Measurements from ENCODE around the gene PHLDB2.

The PHLDB2 gene

GRCh38 chr3:111968319-111969054 is 109.4 kb downstream of the PHLDB2 start:
- no peak for DNase-seq

DNA sequence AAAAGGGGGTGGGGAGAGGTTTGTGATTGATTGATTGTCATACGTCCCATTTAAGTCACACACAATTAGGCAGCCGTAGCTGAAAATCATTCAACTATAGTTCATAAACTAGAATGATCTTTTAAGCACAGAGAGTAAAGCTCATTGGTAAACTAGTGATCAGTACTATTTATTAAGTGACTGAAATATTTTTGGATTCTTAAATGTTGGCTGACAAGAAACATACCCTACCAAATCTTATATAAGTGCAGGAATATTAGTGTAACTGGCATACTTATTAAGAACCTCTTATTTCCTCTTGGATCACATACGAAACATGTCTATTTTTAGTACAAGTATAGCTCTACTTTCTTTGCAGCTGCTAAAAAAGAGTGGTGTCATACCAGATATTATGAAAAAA is 111.3 kb downstream of the PHLDB2 start:
- no peak for DNase-seq

GRCh38 chr3:111971533-111972130 is 112.6 kb downstream of the PHLDB2 start:
- no peak for DNase-seq

GRCh38 chr3:111972891-111973290 is 113.8 kb downstream of the PHLDB2 start:
- no peak for DNase-seq

GRCh38 chr3:111975131-111975530 is 116.1 kb downstream of the PHLDB2 start:
- DNase-seq, result no peak

- no peak for DNase-seq
These were observed 117.2 kb downstream of the PHLDB2 start for GRCh38 chr3:111976254-111976653.

DNA sequence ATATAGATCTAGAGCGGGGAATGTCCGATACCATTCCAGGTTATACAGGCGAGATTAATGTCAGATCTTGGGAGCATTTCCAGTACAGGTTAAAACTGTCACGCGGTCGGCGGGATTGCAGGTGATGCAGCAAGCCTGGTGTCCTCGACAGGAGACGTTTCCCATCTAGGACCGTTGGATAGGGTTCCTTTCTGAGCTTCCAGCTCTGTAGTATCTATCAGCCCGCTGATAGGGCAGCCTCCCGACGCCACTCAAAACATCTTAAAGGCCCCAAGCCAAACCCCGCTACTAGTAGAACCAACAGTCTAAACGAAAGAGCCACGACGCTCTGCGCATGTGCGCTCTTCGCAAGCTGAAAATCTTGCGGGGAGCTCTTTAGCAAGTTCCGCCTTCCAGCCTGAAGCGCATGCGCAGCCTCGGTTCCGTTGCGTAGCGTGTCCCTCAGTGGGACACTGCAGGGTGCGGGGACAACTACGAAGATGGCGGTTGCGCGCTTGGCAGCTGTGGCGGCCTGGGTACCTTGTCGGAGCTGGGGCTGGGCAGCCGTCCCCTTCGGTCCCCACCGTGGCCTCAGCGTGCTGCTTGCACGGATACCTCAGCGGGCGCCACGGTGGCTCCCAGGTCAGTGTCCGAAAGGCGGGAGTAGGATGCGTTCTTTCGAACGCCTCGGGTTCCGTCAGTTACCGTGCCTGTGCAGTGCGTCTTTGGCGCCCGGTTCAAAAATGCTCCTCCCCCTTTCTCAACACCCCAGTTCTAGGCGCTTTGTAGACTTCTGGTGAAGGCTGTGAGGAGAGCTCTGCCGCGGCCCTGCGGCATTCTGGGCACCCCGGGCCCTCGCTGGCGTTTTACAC is 119.7 kb downstream of the PHLDB2 start, which contains the start of gene ABHD10:
Gene ABHD10, plus strand, starts transcription at position 444 of the 851 bp plus-strand sequence. Its CDS starts 36 bp downstream, at position 480.
- peak; percentile 97 to 98 for DNase-seq

GRCh38 chr3:111979434-111980038 is 120.5 kb downstream of the PHLDB2 start:
- no peak for DNase-seq

DNA sequence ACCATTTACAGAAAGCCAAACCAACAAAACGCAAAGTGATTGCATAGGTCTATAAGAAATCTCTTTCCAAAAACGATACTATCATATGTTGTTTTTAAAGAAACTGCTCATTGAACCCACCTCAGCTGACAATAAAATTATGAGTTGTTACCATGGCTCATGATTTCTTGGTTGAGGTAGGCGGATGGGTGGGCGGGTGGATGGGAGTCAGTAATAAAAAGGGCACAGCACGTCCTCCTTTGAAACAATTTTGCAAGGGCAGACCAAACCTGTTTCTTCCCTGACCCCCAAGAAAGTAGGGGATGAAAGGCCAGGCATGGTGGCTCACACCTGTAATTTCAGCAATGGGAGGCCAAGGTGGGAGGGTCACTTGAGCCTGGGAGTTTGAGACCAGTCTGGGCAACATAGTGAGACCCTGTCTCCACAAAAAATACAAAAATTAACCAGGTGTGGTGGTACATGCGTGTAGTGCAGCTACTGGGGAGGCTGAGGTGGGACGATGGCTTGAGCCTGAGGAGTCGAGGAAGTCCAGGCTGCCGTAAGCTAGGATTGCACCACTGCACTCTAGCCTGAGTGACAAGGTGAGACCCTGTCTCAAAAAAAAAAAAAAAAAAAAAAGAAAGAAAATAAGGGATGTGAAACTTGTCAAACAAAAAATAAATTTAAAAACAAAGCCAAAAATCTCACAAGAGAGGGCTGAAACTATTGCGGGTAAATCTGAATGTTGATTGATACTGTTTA is 121.8 kb downstream of the PHLDB2 start:
- DNase-seq, result peak; percentile 52 to 62

- DNase-seq, result no peak
These were observed 122.3 kb downstream of the PHLDB2 start for GRCh38 chr3:111981457-111981763.

DNA sequence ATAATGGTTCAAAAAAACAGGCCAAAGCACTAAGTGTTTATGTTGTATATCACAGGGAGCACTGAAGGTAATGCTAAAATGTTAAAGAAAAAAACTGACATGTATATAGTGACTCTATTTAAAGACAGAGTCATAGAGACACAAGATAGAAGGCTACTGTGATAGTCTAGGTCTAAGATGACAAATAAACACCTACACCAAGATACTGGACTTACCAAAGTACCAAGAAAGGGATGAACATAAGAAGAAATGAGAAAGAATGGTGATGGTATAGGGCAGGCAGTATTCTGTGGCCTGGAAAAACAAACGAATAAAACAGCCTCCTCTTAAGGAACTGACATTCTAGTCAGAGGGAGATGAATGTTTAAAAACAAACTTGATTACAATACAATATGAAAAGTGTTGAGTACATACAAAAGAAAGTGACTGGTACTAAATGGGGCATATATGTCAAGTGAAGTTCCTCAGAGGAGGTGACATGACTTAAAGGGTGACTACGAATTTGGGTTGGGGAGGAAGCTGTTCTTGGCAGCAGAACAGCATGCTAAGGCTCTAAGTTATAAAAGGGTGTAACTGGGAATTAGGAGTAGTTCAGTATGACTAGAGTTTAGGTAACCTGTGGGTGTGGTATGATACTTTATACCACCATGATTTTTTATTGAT is 125.7 kb downstream of the PHLDB2 start:
- no peak for DNase-seq

GRCh38 chr3:111986800-111987199 is 127.7 kb downstream of the PHLDB2 start:
- no peak for DNase-seq

DNA sequence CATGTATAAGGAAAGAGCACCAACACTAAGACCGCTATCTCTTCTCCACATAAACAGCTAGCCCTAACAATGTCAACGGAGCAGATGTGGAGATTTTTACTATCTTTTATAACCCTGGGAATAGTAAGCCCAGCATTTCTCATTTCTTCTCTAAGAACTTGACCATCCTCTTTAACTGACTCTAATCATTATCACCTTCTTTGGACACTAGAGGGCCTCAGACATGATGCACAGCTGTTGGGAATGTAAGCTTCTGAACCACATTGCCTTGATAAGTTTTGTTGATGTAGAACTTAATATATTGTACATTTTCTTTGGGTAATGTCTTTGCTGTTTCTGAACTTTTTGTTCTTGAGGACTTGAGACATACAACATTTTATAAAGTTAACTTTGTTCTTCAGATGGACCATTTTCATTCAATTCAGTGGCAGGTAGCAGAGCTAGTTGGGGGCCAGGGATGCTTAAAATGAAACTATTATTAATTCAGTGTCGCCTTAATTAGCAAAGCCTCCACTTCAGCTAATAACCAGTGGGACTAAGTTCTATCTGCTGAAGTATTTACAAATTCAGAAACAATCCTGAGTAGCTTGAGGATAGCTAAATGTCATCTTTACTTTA is 130.1 kb downstream of the PHLDB2 start:
- DNase-seq, result no peak

- no peak for DNase-seq
These were observed 134.0 kb downstream of the PHLDB2 start for GRCh38 chr3:111993038-111993437.

DNA sequence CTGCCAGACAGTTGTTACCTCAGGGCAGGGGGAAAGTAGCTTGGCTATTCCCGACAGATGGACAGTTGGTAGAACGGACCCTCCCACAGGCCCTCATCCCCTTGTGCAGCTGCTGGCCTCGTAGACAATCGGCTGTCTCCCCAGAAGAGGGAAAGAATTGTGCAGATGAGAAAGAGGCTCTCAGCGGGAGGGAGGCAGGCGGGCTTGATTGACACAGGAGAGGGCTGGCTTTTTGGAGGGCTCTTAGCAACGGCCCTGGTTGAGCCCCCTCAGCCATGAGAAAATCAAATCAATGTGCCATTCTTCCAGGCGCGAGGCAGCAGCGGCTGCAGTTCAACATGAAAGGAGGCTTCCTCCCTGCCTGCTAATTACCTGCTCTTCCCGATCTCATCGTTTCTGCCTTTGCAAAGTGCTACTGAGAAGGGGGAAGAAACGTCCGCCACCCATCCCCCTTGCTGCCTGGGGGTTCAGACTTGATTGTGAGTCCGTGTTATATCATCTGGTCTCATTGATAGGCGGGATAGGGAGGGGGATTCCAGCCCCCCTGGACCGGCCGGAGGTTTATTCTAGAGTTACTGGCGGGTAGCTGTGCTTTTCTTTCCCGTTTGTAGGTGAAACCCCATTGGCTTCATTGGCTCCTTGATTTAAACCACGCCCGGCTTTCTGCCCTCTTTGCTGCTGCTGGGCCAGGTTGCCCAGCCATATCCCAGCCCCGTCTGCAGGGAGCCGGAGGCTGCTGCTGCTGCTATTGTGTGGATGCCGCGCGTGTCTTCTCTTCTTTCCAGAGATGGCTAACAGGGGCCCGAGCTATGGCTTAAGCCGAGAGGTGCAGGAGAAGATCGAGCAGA is 139.8 kb downstream of the PHLDB2 start, which contains the start of gene TAGLN3:
Gene TAGLN3, plus strand, starts transcription at position 287 of the 848 bp plus-strand sequence. Its CDS starts 501 bp downstream, at position 788.
- no peak for DNase-seq

- DNase-seq, result no peak
These were observed 140.6 kb downstream of the PHLDB2 start for GRCh38 chr3:111999484-112000324.

DNA sequence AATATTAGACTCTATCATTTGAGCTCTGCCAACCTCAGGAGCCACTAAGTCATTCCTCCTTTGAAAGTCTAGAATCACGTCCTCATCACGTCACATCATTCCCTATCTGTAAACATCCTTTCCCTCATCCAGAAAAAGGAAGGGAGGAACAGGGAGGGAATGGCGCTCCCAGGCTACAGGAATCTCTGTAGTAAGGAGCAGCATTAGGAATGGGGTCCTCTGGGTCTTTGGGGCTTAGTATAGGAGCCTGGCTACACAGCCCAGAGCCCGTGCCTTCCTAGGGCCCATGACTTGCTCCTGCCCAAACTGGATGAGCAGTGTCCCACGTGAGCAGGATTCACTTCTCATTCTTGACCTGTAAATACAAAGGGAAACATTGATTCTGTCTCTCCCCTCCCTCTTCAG is 141.3 kb downstream of the PHLDB2 start:
- no peak for DNase-seq

- no peak for DNase-seq
These were observed 141.9 kb downstream of the PHLDB2 start for GRCh38 chr3:112000966-112001365.

DNA sequence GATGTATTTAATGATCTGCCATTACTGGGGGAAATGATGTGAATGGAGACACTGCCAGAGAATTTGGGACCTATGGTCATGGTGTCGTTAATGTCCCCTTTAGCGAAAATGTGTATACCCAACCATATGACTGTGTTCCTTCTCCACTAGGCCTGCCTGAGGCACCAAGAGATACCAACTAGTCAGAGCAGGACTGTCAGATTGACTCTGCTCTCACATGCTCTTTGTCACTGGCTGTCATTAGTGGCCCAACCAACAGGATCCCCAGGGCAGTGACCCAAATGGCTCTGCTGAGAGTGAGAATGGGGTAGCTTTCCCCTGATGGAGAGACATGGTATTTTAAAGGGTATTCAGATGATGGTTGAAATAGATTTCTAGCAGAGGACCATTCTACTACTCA is 142.5 kb downstream of the PHLDB2 start:
- DNase-seq, result no peak
